Keratinocyte (primary cell): ENCODE results near the gene CRYGC. TPM values are rescaled to one million over a fixed set of nuclear protein-coding genes. Genes with fewer than 3 reads are reported as not detected.
"Not testable (repeated sequence)": the region's sequence is repeated elsewhere in the genome, so short reads cannot be mapped to it uniquely, and the experiment has no call there.

ENCODE experiments used
- DNase-seq: peaks from one replicate; pipeline ENCODE4 v3.0.0-alpha.2; 2011; ENCODE audit warnings: low read depth, missing footprints, low spot score
- FAIRE-seq: peaks from 2 replicates; lab custom pipeline; 2011; peaks lifted over from hg19 to GRCh38; lab: Jason Lieb, UNC
- H2AFZ ChIP-seq: 2 replicates; pipeline ENCODE4 v1.6.0; 2012; ENCODE audit warnings: low read length, control low read depth, inconsistent platforms; ENCODE audit not compliant: control insufficient read depth
- H3K27ac ChIP-seq: 2 replicates; pipeline ENCODE4 v1.5.1; 2011; ENCODE audit warnings: low read length; ENCODE audit not compliant: control insufficient read depth, insufficient read depth
- H3K27me3 ChIP-seq: 3 replicates; pipeline ENCODE4 v1.6.0; 2011; ENCODE audit warnings: low read length; ENCODE audit not compliant: control insufficient read depth, insufficient read depth; ENCODE audit errors: extremely low read depth
- H3K36me3 ChIP-seq, 2 experiments: 2 replicates in 1 of 2; 3 replicates in 1 of 2; pipeline ENCODE4 v1.5.1; 2011; ENCODE audit warnings: low read length in 2 of 2, mild to moderate bottlenecking in 1 of 2; ENCODE audit not compliant: control insufficient read depth in 2 of 2, insufficient read depth in 2 of 2; ENCODE audit errors: extremely low read depth in 1 of 2
- H3K4me1 ChIP-seq: 3 replicates; pipeline ENCODE4 v1.5.1; 2011; ENCODE audit warnings: low read length; ENCODE audit not compliant: control insufficient read depth, insufficient read depth; ENCODE audit errors: extremely low read depth
- H3K4me2 ChIP-seq: 3 replicates; pipeline ENCODE4 v1.6.0; 2011; ENCODE audit warnings: low read depth, low read length; ENCODE audit not compliant: control insufficient read depth, insufficient read depth; ENCODE audit errors: extremely low read depth
- H3K4me3 ChIP-seq, 3 experiments: fragments of 200-600 bp in 1 of 3; sonication (generic) in 1 of 3; 2 replicates in 2 of 3; 3 replicates in 1 of 3; pipeline ENCODE4 v1.5.1; 2011 to 2016; ENCODE audit warnings: low read length in 3 of 3, mild to moderate bottlenecking in 3 of 3, control low read depth in 2 of 3, inconsistent platforms in 1 of 3, low read depth in 1 of 3, mixed read lengths in 1 of 3, mixed run types in 1 of 3, moderate library complexity in 1 of 3; ENCODE audit not compliant: control insufficient read depth in 2 of 3, insufficient read depth in 2 of 3; ENCODE audit errors: extremely low read depth in 1 of 3
- H3K79me2 ChIP-seq: 2 replicates; pipeline ENCODE4 v1.6.0; 2012; ENCODE audit warnings: low read length; ENCODE audit not compliant: control insufficient read depth, insufficient read depth
- H3K9ac ChIP-seq: 3 replicates; pipeline ENCODE4 v1.6.0; 2011; ENCODE audit warnings: low read length; ENCODE audit not compliant: control insufficient read depth, insufficient read depth; ENCODE audit errors: extremely low read depth
- H3K9me1 ChIP-seq: 3 replicates; pipeline ENCODE4 v1.6.0; 2011; ENCODE audit warnings: low read length; ENCODE audit not compliant: control insufficient read depth, insufficient read depth; ENCODE audit errors: extremely low read depth
- H3K9me3 ChIP-seq: 2 replicates; pipeline ENCODE4 v1.5.1; 2012; ENCODE audit warnings: low read depth, low read length; ENCODE audit not compliant: control insufficient read depth
- H4K20me1 ChIP-seq: 3 replicates; pipeline ENCODE4 v1.6.0; 2011; ENCODE audit warnings: low read length; ENCODE audit not compliant: control insufficient read depth, insufficient read depth; ENCODE audit errors: extremely low read depth
- EZH2 ChIP-seq: IDR thresholded peaks from one replicate; pipeline ENCODE4 v1.6.1; 2012; ENCODE audit warnings: inconsistent platforms, mild to moderate bottlenecking, low read length, moderate library complexity
- dilution Hi-C: fragments of 300-500 bp; cut with MboI; formaldehyde crosslinking; loops from one replicate; pipeline ENCODE4 v1.7.0; 2020; ENCODE audit warnings: low sequenced_read_pairs; ENCODE audit not compliant: extremely low pct_ligation_motif_present
- polyA plus RNA-seq, 5 experiments: library from polyadenylated mRNA; depleted of rRNA in 3 of 5; stranded (reverse) in 3 of 5; stranded (forward) in 1 of 5; unstranded in 1 of 5; fragments of >200 nt; gene quantifications; 1 replicate in 1 of 5; 2 replicates in 3 of 5; 3 replicates in 1 of 5; pipeline versions ENCODE4 v1.2.1 to v1.2.3, GENCODE V29; 2011 to 2012; ENCODE audit warnings: missing spikeins in 2 of 5, low read depth in 1 of 5, low replicate concordance in 1 of 5
- TF ChIP-seq, protein P1 (sequence below), 3 experiments: IDR thresholded peaks in 1 of 3; conservative IDR thresholded peaks in 1 of 3; optimal IDR thresholded peaks in 1 of 3; 2 replicates in 2 of 3; 3 replicates in 1 of 3; pipeline versions ENCODE3 to v1.5.1; 2011; ENCODE audit warnings: low read length in 3 of 3, mild to moderate bottlenecking in 3 of 3, moderate library complexity in 2 of 3, control low read depth in 1 of 3, inconsistent platforms in 1 of 3; ENCODE audit not compliant: insufficient read depth in 2 of 3; ENCODE audit errors: extremely low read depth in 1 of 3

CRYGC gene
- polyA plus RNA-seq, 1 donor (not counting 4 experiments of a cell fraction or from before 2014, with no cell fraction given), result not detected

DNA sequence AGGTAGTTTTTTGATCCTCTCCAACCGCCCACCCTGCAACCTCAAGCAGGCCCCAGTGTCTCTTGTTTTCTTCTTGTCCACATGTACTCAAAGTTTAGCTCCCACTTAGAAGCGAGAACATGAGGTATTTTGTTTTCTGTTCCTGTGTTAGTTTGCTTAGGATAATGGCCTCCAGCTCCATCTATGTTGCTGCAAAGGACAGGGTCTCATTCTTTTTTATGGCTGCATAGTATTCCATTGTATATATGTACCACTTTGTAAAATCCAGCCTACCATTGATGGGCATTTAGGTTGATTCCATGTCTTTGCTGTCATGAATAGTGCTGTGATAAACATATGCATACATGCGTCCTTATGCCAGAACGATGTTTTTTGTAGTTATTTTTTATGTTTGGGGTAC lies 2.5 kb downstream of the CRYGC start:
- Histone ChIP-seq H2AFZ (no peak overlapping the region), H3K4me1 (peaks cover 8% of the 10 kb centered on the region), H3K4me3 (no peak overlapping the region), H3K4me2 (no peak overlapping the region), H3K9ac (no peak overlapping the region), H3K27me3 (peaks cover 12% of the 10 kb centered on the region), H3K9me3 (no peaks in the 10 kb centered on the region), H4K20me1 (no peaks in the 10 kb centered on the region), H3K27ac (no peak overlapping the region), H3K9me1 (no peaks in the 10 kb centered on the region), H3K36me3 (no peaks in the 10 kb centered on the region), H3K79me2 (no peaks in the 10 kb centered on the region)
- no peak for FAIRE-seq
- TF ChIP-seq, protein P1, sequence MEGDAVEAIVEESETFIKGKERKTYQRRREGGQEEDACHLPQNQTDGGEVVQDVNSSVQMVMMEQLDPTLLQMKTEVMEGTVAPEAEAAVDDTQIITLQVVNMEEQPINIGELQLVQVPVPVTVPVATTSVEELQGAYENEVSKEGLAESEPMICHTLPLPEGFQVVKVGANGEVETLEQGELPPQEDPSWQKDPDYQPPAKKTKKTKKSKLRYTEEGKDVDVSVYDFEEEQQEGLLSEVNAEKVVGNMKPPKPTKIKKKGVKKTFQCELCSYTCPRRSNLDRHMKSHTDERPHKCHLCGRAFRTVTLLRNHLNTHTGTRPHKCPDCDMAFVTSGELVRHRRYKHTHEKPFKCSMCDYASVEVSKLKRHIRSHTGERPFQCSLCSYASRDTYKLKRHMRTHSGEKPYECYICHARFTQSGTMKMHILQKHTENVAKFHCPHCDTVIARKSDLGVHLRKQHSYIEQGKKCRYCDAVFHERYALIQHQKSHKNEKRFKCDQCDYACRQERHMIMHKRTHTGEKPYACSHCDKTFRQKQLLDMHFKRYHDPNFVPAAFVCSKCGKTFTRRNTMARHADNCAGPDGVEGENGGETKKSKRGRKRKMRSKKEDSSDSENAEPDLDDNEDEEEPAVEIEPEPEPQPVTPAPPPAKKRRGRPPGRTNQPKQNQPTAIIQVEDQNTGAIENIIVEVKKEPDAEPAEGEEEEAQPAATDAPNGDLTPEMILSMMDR (optimal IDR thresholded peaks at IDR 0.05 in 1 of 3, IDR thresholded peaks at IDR 0.05 in 1 of 3, conservative IDR thresholded peaks at IDR 0.05 in 1 of 3; ENCODE audit: extremely low read depth in 1 of 3, insufficient read depth in 2 of 3, low read length in 3 of 3), result no peak
- TF ChIP-seq EZH2, result no peak
- dilution Hi-C loops, result no loop called here
- DNase-seq, result no peak

DNA sequence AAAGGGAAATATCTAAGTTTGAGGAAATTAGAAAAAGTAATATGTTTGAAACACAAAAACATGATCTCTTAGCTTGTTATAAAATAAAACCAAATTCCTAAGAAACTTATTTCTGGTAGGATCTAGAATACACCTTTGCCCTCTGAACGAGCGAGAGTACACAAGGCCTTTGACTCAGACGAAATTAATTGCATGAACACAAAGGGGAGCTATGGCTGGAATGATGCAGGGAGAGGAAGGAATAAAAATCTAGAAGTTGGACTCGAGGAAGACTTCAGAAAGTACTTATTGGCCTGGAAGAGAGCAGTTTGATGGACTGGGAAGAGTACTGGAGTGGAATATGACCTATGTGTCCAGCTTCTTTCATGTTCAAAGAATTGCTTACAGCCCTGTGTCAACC lies 4.4 kb downstream of the CRYGC start:
- no peaks in the 10 kb centered on the region for H3K36me3 ChIP-seq
- H2AFZ ChIP-seq, result no peak overlapping the region
- peaks cover 12% of the 10 kb centered on the region for H3K27me3 ChIP-seq
- peaks cover 7% of the 10 kb centered on the region for H3K4me1 ChIP-seq
- H3K4me3 ChIP-seq, result no peak overlapping the region
- no peak overlapping the region for H3K4me2 ChIP-seq
- no peaks in the 10 kb centered on the region for H3K79me2 ChIP-seq
- TF ChIP-seq, protein P1 (optimal IDR thresholded peaks at IDR 0.05 in 1 of 3, IDR thresholded peaks at IDR 0.05 in 1 of 3, conservative IDR thresholded peaks at IDR 0.05 in 1 of 3; ENCODE audit: extremely low read depth in 1 of 3, insufficient read depth in 2 of 3, low read length in 3 of 3), result no peak
- TF ChIP-seq EZH2, result no peak
- H3K9me1 ChIP-seq, result no peaks in the 10 kb centered on the region
- DNase-seq (no peak), FAIRE-seq (no peak)
- H3K27ac ChIP-seq, result no peak overlapping the region
- no peak overlapping the region for H3K9ac ChIP-seq
- no peaks in the 10 kb centered on the region for H4K20me1 ChIP-seq
- H3K9me3 ChIP-seq, result no peaks in the 10 kb centered on the region
- dilution Hi-C loops, result no loop called here

DNA sequence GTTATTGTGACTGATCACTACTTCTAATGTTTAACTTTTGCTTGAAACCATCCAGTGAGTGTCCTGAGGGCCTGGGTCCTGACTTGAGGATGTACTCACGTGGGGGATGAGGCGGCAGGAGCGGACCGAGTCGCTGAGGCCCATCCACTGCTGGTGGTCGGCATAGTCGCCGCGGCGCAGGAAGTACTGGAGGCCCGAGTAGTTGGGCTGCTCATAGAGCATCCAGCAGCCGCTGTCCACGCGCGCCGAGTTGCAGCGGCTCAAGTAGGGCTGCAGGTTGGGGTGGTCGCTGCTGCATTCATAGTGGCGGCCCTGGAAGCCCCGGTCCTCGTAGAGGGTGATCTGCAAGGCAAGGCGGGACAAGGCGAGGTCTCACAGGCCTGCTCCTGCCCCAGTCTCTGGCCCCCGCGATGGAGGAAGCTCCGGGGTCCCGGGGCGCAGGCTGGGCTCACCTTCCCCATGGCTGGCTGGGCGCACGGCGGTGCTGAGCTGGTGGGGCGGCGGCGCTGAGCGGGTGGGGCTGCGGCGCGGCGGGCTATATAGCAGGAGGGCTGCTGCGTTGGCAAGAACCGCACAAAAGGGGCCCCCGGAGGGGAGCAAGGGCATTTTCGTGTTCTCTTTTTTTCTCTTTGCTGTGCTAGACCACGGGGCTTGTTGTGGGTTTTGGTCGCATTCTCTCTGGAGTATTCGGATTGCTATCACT lies 5.5 kb downstream of the CRYGC start, which contains the start of gene CRYGD:
TSS of gene CRYGD (minus strand) at position 512 of the 703 bp plus-strand sequence. CDS start at position 461, 51 bp downstream.
- H3K27ac ChIP-seq, H4K20me1 ChIP-seq, H3K4me3 ChIP-seq, H3K9me1 ChIP-seq, dilution Hi-C loops, H3K79me2 ChIP-seq, H3K4me1 ChIP-seq, H2AFZ ChIP-seq, H3K9ac ChIP-seq, FAIRE-seq, H3K9me3 ChIP-seq, H3K36me3 ChIP-seq, DNase-seq: not testable (repeated sequence)
- peaks cover 12% of the 10 kb centered on the region for H3K27me3 ChIP-seq
- peak within 1 kb of the TSS; percentile 41 for H3K4me2 ChIP-seq
